Limb (tissue), 2 donors: ENCODE measurements around the gene ZFHX3.

Experiments
- DNase-seq, 2 donors: peaks; one replicate each; pipeline ENCODE4 v3.0.0-alpha.2; 2016; ENCODE audit errors: extremely low spot score in 2 of 2

Gene ZFHX3

DNA sequence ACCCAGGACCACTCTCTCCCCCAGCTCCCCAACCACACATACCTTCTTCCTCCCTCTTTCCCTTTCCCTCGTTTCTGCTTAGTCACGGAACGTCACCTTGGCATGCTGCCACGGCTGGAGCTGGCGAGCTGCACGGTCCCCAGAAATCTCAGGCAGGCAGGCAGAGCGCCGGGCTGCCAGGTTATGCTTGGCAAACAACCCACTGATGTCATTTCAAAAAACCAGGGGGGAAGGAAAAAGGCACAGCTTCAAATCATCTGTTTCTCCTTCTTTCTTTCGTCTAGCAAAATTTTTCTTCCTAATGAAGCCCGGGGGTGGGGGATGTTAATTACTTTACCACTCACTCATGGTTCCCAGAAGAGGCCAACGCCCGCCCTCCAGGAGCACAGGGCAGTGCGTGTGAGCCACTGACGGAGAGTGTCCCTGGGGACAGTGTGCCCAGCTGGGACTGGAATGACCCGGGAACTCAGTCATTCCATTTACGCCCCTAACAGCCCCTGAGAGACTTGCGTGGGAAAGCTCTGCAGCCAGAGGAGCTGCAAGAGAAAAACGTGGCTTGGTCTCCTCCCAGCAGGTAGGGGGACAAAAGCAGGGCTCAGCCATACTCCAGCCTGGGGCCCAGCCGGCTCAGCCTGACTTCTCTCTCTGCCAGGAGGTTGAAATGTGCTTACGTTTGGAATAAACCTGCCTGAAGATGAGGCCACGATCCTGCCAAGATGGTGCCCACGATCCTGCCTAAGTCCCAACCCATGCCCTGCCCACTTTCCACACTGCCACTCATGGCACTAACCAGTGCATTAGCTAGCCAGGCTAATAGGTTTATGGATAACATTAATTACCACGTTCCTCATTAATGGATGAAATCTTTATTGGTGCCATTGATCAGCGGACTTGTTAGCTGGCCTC is 198.9 kb downstream of the ZFHX3 start:
- peak; percentile 75 to 91 for DNase-seq

DNA sequence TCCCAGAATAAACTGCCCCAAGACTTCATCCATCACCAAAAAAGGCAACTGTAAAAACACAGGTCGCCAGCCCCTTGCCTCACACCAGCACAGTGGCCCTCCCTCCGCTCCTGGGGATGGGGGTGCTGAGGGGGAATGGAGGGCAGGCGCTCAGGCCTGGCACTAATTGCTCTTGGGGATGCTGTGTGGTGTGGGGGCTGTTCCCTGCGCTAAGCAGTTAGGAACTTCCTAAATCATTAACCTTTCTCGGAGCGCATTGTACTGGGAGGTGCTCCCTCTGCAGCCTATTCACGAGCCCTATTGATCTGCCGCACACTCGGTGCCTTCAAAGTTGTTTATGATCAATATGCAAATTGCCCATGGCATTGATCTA is 199.9 kb downstream of the ZFHX3 start:
- no peak for DNase-seq

GRCh38 chr16:72847187-72848027 is 200.5 kb downstream of the ZFHX3 start:
- no peak for DNase-seq

DNA sequence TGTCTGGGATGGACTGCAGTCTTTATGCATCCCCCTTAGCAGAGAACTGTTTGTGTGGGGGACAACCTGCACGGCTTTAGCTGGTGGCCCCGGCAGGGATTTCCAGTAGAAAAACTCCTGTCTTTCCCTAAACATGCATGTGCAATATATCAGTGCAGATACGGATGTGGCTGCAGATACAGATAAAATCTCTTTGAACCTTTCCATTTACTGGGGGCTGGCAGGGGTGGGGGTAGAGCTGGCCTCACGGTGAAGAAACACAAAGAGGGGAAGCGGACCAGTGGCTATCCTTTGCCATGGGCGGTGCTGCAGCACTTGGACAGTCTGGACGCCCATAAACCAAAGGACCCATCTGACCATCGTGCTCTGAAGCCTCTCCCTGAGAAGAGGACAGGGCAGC is 201.3 kb downstream of the ZFHX3 start:
- DNase-seq: no peak

- DNase-seq: no peak
These were observed 202.5 kb downstream of the ZFHX3 start for GRCh38 chr16:72845322-72846020.

- no peak for DNase-seq
These were observed 203.6 kb downstream of the ZFHX3 start for GRCh38 chr16:72844225-72844920.

- no peak for DNase-seq
These were observed 206.4 kb downstream of the ZFHX3 start for GRCh38 chr16:72841506-72841905.

GRCh38 chr16:72840631-72841381 is 207.1 kb downstream of the ZFHX3 start:
- DNase-seq: peak in 1 of 2 donors; percentile 19

- peak in 1 of 2 donors; percentile 45 for DNase-seq
These were observed 209.0 kb downstream of the ZFHX3 start for GRCh38 chr16:72838951-72839350.

DNA sequence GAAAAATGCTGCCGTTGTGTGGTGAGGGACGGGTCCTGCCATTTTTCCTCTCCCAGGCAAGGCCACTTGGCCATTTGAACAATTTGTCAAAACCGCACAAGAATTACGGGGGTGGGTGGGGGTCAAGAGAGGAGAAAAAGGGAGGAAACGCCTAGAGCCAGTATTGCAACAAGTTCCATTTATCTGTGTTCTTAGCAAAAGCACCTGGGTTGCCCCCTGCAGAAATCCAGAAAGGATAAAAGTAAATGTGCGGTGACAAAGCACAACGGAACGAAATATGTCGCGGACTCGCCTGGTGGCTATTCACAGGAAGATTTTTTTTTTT is 209.4 kb downstream of the ZFHX3 start:
- peak in 1 of 2 donors; percentile 55 for DNase-seq

GRCh38 chr16:72837846-72838585 is 209.9 kb downstream of the ZFHX3 start:
- DNase-seq: peak in 1 of 2 donors; percentile 21

DNA sequence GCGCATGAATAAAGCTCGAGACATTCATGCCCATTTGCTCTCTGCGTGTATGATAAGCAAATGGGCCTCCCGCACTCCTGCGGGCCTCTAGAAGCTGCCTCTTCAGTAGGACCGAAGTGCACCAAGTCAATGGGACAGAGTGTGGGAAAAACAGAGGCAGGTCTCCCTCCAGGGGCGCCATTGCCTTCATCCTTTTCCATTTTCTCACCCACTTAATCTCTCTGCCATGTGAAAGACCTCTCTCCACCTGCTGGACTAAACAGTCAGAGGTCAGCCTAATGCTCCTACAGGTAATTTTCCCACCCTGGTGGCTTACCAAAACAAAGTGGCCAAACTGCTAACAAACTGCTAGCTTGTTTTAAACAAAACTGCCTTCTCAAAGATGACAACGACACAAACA is 210.9 kb downstream of the ZFHX3 start:
- DNase-seq: peak in 1 of 2 donors; percentile 16

GRCh38 chr16:72836181-72836580 is 211.7 kb downstream of the ZFHX3 start:
- peak in 1 of 2 donors; percentile 5 for DNase-seq

GRCh38 chr16:72835086-72835485 is 212.8 kb downstream of the ZFHX3 start:
- no peak for DNase-seq

- no peak for DNase-seq
These were observed 213.4 kb downstream of the ZFHX3 start for GRCh38 chr16:72834499-72834898.

GRCh38 chr16:72833969-72834368 is 214.0 kb downstream of the ZFHX3 start:
- DNase-seq: no peak

GRCh38 chr16:72833482-72833881 is 214.4 kb downstream of the ZFHX3 start:
- no peak for DNase-seq

GRCh38 chr16:72832621-72833248 is 215.2 kb downstream of the ZFHX3 start:
- DNase-seq: peak; percentile 75 to 90
